ENCODE results near the gene POU5F1. TPM values are rescaled to one million over a fixed set of nuclear protein-coding genes. Genes with fewer than 3 reads are reported as not detected.
"Not testable (repeated sequence)": the region's sequence is repeated elsewhere in the genome, so short reads cannot be mapped to it uniquely, and the experiment has no call there.

Gene POU5F1
- total RNA-seq, 1 donor from 2014 or later, result 1.4 TPM

GRCh38 chr6:31169123-31169857, 1.2 kb downstream of the POU5F1 start:
- no peak for DNase-seq (ENCODE audit: low read depth)

- DNase-seq (ENCODE audit: low read depth), result no peak
Observed at GRCh38 chr6:31168606-31169005, 1.9 kb downstream of the POU5F1 start.

DNA sequence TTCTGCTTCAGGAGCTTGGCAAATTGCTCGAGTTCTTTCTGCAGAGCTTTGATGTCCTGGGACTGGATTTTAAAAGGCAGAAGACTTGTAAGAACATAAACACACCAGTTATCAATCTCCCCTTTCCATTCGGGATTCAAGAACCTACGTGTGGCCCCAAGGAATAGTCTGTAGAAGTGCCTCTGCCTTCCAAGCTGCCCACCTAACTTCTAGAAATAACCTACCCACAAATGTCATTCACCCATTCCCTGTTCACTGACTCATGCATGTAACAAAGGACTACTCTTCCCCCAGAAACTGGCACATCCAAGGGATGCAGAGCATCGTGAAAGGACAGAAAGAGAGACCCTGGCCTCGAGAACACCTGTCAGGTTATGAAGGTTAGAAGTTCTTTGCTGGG, 4.5 kb downstream of the POU5F1 start:
- no peak for DNase-seq (ENCODE audit: low read depth)

DNA sequence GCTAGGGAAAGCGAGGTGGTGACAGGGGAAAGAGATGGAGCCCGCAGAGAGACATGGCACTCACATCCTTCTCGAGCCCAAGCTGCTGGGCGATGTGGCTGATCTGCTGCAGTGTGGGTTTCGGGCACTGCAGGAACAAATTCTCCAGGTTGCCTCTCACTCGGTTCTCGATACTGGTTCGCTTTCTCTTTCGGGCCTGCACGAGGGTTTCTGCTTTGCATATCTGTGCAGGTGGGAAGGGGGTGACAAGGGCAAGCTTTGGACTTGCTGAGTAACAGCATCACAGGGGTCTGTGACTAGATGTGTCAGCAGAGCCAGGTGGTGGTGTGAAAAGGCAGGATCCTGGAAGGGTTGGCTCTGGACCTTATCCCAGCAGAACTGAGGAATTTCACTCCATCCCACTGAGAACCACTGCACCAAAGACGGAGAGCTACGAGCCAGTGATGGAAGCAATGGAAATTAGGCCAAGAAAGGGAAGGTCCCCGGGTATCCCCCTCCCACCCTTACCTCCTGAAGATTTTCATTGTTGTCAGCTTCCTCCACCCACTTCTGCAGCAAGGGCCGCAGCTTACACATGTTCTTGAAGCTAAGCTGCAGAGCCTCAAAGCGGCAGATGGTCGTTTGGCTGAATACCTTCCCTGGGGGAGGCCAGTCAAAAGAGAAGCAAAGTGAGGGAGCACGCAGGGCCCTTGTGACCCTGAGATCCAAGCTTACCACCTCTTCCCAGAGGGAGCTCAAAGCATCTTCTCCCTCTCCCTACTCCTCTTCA, 5.2 kb downstream of the POU5F1 start:
- not testable (repeated sequence) for DNase-seq (ENCODE audit: low read depth)

DNA sequence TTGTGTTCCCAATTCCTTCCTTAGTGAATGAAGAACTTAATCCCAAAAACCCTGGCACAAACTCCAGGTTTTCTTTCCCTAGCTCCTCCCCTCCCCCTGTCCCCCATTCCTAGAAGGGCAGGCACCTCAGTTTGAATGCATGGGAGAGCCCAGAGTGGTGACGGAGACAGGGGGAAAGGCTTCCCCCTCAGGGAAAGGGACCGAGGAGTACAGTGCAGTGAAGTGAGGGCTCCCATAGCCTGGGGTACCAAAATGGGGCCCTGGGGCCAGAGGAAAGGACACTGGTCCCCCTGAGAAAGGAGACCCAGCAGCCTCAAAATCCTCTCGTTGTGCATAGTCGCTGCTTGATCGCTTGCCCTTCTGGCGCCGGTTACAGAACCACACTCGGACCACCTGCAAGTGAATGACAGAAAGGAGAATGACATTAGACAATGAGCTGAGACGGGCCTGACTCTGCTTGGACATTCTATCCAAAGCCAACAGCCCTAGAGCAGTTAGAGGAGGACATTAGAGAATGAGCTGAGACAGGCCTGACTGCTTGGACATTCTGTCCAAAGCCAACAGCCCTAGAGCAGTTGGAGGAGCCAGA, 5.9 kb downstream of the POU5F1 start:
- DNase-seq (ENCODE audit: low read depth), result not testable (repeated sequence)

DNA sequence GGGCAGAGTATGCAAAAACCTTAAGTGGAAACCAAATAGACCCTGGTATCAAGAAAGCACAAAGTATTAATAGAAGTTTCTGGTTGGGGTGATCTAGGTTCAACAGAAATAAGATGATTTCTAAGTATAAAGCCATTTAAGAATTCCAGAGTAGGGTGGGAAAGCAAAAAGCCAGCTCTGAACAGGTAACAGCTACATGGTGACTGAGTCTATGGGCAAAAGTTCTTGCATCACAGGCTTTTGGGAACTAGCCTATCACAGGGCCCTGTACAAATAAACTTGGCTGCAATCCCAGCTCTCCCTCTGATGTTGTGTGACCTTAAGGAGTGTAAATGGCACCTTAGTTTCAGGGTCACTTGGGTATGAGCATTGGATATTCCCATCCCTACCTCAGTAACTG, 6.6 kb downstream of the POU5F1 start:
- no peak for DNase-seq (ENCODE audit: low read depth)

- no peak for DNase-seq (ENCODE audit: low read depth)
Observed at GRCh38 chr6:31162463-31163165, 7.9 kb downstream of the POU5F1 start.

DNA sequence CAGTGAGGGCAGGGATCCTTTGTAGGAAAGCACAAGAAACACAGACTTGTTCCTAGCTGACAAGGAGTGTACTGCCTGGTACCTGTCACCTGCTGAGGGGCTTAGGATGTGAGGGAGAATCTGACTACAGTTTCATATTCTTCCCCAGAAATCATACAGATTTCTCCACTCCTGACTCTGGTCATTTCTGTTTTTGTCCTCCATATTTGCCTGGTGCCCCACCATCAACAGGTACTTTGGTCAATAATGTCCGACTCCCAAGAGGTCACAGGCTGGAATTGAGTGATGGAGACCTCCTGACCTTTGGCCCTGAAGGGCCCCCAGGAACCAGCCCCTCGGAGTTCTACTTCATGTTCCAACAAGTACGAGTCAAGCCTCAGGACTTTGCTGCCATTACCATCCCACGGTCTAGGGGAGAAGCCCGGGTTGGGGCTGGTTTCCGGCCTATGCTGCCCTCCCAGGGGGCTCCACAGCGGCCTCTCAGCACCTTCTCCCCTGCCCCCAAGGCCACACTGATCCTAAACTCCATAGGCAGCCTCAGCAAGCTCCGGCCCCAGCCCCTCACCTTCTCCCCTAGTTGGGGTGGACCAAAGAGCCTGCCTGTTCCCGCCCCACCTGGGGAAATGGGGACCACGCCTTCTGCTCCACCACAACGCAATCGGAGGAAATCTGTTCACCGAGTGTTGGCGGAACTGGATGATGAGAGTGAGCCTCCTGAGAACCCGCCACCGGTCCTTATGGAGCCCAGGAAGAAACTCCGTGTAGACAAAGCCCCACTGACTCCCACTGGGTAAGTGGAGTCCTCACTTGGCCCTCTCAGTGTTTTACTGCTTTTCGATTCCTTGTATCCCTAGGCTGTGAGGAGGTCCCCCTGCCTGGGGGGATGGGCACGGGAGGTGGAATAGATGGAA, 9.0 kb downstream of the POU5F1 start:
- DNase-seq (ENCODE audit: low read depth), result no peak

DNA sequence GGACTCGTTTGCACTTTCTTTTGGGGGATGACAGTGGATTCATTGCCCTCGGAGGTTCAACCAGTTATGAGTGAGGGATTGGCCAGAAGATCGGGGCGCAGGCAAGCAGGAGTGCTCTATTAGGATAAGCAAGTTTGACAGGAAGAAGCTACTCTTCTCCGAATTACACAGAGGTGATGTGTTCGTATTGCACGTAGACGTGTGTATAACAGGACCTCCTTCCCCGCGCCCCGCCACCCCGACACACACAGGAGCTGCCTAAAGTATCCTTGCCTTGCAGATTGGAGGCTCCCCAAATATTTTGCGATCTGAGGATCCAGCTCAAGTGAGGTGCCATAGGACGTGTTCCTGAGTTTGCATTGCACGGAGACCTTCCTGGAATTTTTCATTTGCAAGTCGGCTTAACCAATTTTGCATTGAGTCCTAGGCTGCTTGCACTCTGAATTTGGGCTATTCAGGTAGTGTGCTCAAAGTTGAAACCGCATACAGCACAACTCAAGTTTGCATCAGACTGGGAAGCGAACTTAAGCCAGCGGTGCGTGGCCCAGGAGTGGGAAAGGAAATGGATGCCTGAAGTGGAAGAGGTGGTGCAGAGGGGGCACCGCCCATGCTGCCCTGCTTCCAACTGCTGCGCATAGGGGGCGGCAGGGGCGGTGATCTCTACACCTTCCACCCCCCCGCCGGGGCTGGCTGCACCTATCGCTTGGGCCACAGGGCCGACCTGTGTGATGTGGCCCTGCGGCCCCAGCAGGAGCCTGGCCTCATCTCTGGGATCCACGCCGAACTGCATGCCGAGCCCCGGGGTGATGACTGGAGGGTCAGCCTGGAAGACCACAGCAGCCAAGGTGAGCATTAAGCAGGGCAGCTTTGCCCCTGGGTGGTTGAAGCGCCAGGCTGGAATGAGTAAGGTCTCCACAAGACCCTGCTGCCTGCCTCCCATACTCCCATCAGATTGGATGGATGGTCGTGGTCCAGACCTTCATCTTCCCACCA, 11.3 kb downstream of the POU5F1 start:
- DNase-seq (ENCODE audit: low read depth), result no peak

GRCh38 chr6:31158140-31158862, 12.2 kb downstream of the POU5F1 start, which contains the start of gene TCF19:
Gene TCF19 (plus strand): TSS chr6:31158589. CDS start chr6:31159470, 881 bp downstream.
- peak; percentile 100 for DNase-seq (ENCODE audit: low read depth)

DNA sequence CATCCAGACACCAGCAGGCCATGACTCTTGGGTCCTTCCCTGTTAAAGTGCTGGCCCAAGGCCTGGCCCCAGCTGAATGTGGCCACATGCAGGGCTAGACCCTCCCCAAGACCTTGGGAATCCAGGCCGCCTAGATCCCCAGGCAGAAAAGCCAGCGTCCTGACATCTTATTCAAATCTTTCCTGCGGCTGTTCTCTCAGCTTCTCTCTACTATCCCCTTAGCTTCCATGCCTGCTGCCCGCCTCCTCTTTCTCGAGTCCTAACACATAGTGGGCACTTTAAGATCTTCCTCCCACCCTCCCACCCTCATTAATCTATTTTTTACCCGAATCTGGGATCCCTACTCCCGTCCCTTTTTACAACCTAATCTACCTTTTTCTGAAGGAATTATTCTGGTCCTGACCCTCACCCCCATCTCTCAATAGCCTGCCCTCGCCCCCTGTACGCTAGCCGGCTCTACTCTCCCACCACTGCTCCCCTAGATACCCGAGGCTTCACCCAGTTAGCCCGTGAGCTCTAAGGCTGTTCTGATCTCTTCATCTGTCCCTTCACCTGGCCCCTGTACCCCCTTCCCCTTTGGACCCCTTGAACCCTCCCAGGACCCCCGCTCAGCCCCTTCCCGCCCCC, 12.9 kb downstream of the POU5F1 start, which contains the start of gene CCHCR1:
TSS of gene CCHCR1 (minus strand) at position 290 of the 627 bp plus-strand sequence. CDS start at position 88, 202 bp downstream.
- DNase-seq (ENCODE audit: low read depth), result no peak

GRCh38 chr6:31156641-31157040, 13.8 kb downstream of the POU5F1 start:
- no peak for DNase-seq (ENCODE audit: low read depth)

DNA sequence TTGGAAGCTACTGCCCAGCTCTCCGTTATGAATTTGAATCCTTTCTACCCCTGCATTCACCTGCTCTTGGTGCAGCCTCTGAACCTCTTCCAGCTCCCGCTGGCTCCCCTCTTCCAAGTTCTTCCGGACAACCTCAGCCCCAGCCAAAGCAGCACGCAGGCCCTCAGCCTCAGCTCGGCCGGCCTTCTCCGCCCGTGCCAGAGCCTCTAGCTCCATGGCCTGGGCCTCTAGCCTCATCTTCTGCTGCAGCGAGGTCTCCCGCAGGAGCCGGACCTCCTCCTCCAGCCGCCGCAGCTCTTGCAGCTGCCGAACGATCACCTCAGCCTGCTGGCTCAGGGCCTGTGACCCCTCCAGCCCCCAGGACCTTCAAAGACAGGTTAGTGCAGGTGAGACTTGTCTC, 16.0 kb downstream of the POU5F1 start:
- no peak for DNase-seq (ENCODE audit: low read depth)

DNA sequence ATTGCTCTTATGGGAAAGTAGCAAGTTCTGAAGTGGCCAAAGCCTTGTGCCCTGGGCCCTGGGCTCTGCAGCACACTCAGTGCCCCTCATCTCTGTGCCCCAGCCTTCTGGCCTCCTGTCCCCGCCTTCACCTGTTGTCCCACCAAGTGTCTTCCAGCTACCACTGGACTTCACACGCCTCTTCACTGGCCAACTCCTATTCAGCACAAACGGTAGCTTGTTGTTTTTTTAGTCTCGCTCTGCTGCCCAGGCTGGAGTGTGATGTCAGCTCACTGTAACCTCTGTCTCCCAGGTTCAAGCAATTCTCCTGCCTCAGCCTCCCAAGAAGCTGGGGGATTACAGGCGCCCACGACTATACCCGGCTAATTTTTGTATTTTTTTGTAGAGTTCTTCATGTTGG, 17.7 kb downstream of the POU5F1 start:
- no peak for DNase-seq (ENCODE audit: low read depth)

DNA sequence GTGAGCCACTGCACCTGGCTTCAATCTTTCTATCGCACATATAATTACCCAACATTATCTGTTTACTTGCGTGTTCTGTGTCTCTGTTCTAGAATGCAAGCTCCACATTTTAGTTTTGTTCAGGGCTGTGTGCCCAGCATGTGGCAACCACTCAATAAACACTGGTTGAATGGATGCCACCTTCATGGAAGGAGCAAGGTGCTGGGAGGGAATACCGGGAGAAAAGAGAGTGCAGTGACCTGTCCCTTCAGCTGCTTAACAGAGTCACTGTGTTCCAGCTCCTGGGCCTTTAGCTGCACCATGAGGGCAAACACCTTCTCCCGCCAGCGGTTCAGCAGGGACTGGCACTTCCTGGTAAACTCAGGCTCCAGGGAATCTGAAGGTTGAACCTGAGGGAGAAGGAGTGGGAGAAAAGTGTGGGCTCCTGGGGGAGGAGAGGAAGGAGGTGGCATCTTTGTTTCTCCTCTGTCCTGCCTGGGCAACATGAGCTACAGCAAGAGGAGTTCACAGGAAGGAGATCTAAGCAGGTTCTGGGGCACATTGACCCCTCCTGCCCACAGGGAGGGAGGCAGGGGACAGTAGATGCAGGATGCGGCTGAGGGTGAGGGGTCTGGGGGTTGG, 20.5 kb downstream of the POU5F1 start:
- no peak for DNase-seq (ENCODE audit: low read depth)

- DNase-seq (ENCODE audit: low read depth), result no peak
Observed at GRCh38 chr6:31145386-31145785, 25.1 kb downstream of the POU5F1 start.

GRCh38 chr6:31144970-31145340, 25.5 kb downstream of the POU5F1 start:
- DNase-seq (ENCODE audit: low read depth), result no peak

Data from myocyte (in vitro differentiated cells).